GM23338 (cell line): Measurements from ENCODE around the gene C9orf40. TPM values are rescaled to one million over a fixed set of nuclear protein-coding genes. Genes with fewer than 3 reads are reported as not detected.

Source experiments
- ATAC-seq: fragments of 200-7000 bp; cut with Tn5 transposase; 3 replicates; pipeline ENCODE4 v1.9.1; 2020
- DNase-seq: peaks from one replicate; pipeline ENCODE4 v3.0.0-alpha.2; 2015; ENCODE audit warnings: low spot score
- H2AFZ ChIP-seq: fragments of 200-600 bp; sonication (generic); 2 replicates; pipeline ENCODE4 v1.8.0; 2016; ENCODE audit warnings: antibody characterized with exemption, mild to moderate bottlenecking, moderate library complexity
- H3F3A ChIP-seq: fragments of 200-600 bp; sonication (generic); replicated peaks from 2 replicates; pipeline ENCODE4 v1.8.0; 2017; ENCODE audit warnings: antibody characterized with exemption, mixed run types, low read depth
- H3K27ac ChIP-seq: fragments of 200-600 bp; sonication (generic); 2 replicates; pipeline ENCODE4 v1.6.1; 2016; ENCODE audit warnings: low read depth
- H3K27me3 ChIP-seq: fragments of 200-600 bp; sonication (generic); 2 replicates; pipeline ENCODE4 v1.8.0; 2016; ENCODE audit warnings: mild to moderate bottlenecking, mixed run types, moderate library complexity; ENCODE audit not compliant: insufficient read depth
- H3K36me3 ChIP-seq: fragments of 200-600 bp; sonication (generic); 2 replicates; pipeline ENCODE4 v1.8.0; 2016; ENCODE audit warnings: mild to moderate bottlenecking; ENCODE audit not compliant: insufficient read depth
- H3K4me1 ChIP-seq: fragments of 200-600 bp; sonication (generic); 2 replicates; pipeline ENCODE4 v1.8.0; 2016; ENCODE audit warnings: mild to moderate bottlenecking, moderate library complexity; ENCODE audit not compliant: insufficient read depth
- H3K4me2 ChIP-seq: fragments of 200-600 bp; sonication (generic); 2 replicates; pipeline ENCODE4 v1.7.1; 2017; ENCODE audit warnings: mixed run types
- H3K4me3 ChIP-seq: fragments of 200-600 bp; sonication (generic); 2 replicates; pipeline ENCODE4 v1.6.1; 2016; ENCODE audit warnings: mixed run types
- H3K79me2 ChIP-seq: fragments of 200-600 bp; sonication (generic); replicated peaks from 2 replicates; pipeline ENCODE4 v1.8.0; 2017; ENCODE audit warnings: mild to moderate bottlenecking; ENCODE audit not compliant: insufficient read depth
- H3K9me2 ChIP-seq: fragments of 200-600 bp; sonication (generic); 2 replicates; pipeline ENCODE4 v1.8.0; 2017; ENCODE audit not compliant: insufficient read depth
- H4K20me1 ChIP-seq: fragments of 200-600 bp; sonication (generic); replicated peaks from 2 replicates; pipeline ENCODE4 v1.8.0; 2017; ENCODE audit warnings: mild to moderate bottlenecking; ENCODE audit not compliant: insufficient read depth
- H3K27ac Mint-ChIP-seq: 2 replicates; pipeline ENCODE4 v1.8.0; 2020; ENCODE audit warnings: inconsistent platforms, mild to moderate bottlenecking, moderate library complexity, mixed read lengths
- H3K27me3 Mint-ChIP-seq: 3 replicates; pipeline ENCODE4 v1.8.0; 2022; ENCODE audit warnings: low read depth, mild to moderate bottlenecking, moderate library complexity, mixed read lengths, inconsistent platforms; ENCODE audit not compliant: insufficient read depth, poor library complexity
- H3K36me3 Mint-ChIP-seq: 3 replicates; pipeline ENCODE4 v1.8.0; 2021; ENCODE audit warnings: low read depth, mild to moderate bottlenecking, inconsistent platforms, moderate library complexity, mixed read lengths
- H3K4me1 Mint-ChIP-seq: 3 replicates; pipeline ENCODE4 v1.8.0; 2020; ENCODE audit warnings: mild to moderate bottlenecking, inconsistent platforms, mixed read lengths
- H3K4me3 Mint-ChIP-seq: 3 replicates; pipeline ENCODE4 v1.8.0; 2021; ENCODE audit warnings: moderate library complexity, mild to moderate bottlenecking, inconsistent platforms, mixed read lengths
- H3K9me3 Mint-ChIP-seq: 3 replicates; pipeline ENCODE4 v1.8.0; 2020; ENCODE audit warnings: moderate library complexity, mild to moderate bottlenecking, inconsistent platforms, mixed read lengths
- CREB1 ChIP-seq: fragments of 250-450 bp; sonication (Bioruptor Pico); IDR thresholded peaks from 2 replicates; pipeline ENCODE4 v1.5.0; 2020; ENCODE audit warnings: low read depth, mild to moderate bottlenecking, moderate library complexity
- CTCF ChIP-seq, 2 experiments: fragments of 200-600 bp in 1 of 2; sonication (generic) in 1 of 2; conservative IDR thresholded peaks; 2 replicates each; pipeline versions ENCODE4 v1.5.1 to v1.6.1; 2016 to 2017; ENCODE audit warnings: antibody characterized with exemption in 2 of 2, low read depth in 2 of 2, mild to moderate bottlenecking in 2 of 2, moderate library complexity in 1 of 2
- EZH2phosphoT487 ChIP-seq: fragments of 200-600 bp; sonication (generic); IDR thresholded peaks from one replicate; pipeline ENCODE4 v1.8.1; 2018; ENCODE audit warnings: antibody characterized with exemption; ENCODE audit not compliant: unreplicated experiment
- NANOG ChIP-seq: IDR thresholded peaks from 2 replicates; pipeline ENCODE4 v1.6.1; 2016; ENCODE audit warnings: antibody characterized with exemption, borderline replicate concordance
- STAT1 ChIP-seq: IDR thresholded peaks from one replicate; pipeline ENCODE4 v1.6.1; 2016; ENCODE audit warnings: antibody characterized with exemption; ENCODE audit not compliant: unreplicated experiment
- ZNF331 ChIP-seq: fragments of 250-450 bp; sonication (Bioruptor Pico); IDR thresholded peaks from 2 replicates; pipeline ENCODE4 v1.5.0; 2020; ENCODE audit warnings: low read depth, mild to moderate bottlenecking, moderate library complexity
- polyA plus RNA-seq: library from polyadenylated mRNA; unstranded; fragments of >200 nt; fragmentation: Nextera tagmentation; extraction: Ambion mirVana; gene quantifications from 2 replicates; pipeline ENCODE4 v1.2.1, GENCODE V29; 2016
- total RNA-seq: library from RNA; depleted of rRNA; stranded (reverse); fragments of >200 nt; shearing (Covaris generic); gene quantifications from 2 replicates; pipeline ENCODE4 v1.2.3, GENCODE V29; 2014
- TF ChIP-seq, protein P1 (sequence below): IDR thresholded peaks from 2 replicates; pipeline ENCODE4 v1.6.1; 2016; ENCODE audit warnings: antibody characterized with exemption
- TF ChIP-seq, protein P2 (sequence below): IDR thresholded peaks from one replicate; pipeline ENCODE4 v1.6.1; 2018; ENCODE audit warnings: antibody characterized with exemption; ENCODE audit not compliant: unreplicated experiment

C9orf40 gene
- total and polyA plus RNA-seq, 2 experiments from 2014 or later = 11.1 to 11.4 TPM

GRCh38 chr9:74948937-74949336 is 3.8 kb downstream of the C9orf40 start:
- Histone ChIP-seq H2AFZ (no peak overlapping the region), H3K4me2 (no peak overlapping the region), H3K36me3 (no peaks in the 10 kb centered on the region), H3K27me3 (no peaks in the 10 kb centered on the region), H3K4me3 (no peak overlapping the region), H3F3A (no peaks in the 10 kb centered on the region), H3K27ac (no peak overlapping the region), H3K9me2 (no peaks in the 10 kb centered on the region), H3K4me1 (peaks cover 12% of the 10 kb centered on the region; the same call in 1 of the 2 replicates), H3K79me2 (no peaks in the 10 kb centered on the region), H4K20me1 (no peaks in the 10 kb centered on the region)
- TF ChIP-seq STAT1 (no peak), EZH2phosphoT487 (no peak), CTCF (conservative IDR thresholded peaks at IDR 0.05; ENCODE audit: low read depth in 2 of 2) (no peak), ZNF331 (no peak)
- TF ChIP-seq, protein P1, sequence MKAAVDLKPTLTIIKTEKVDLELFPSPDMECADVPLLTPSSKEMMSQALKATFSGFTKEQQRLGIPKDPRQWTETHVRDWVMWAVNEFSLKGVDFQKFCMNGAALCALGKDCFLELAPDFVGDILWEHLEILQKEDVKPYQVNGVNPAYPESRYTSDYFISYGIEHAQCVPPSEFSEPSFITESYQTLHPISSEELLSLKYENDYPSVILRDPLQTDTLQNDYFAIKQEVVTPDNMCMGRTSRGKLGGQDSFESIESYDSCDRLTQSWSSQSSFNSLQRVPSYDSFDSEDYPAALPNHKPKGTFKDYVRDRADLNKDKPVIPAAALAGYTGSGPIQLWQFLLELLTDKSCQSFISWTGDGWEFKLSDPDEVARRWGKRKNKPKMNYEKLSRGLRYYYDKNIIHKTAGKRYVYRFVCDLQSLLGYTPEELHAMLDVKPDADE = no peak
- Mint-ChIP-seq H3K4me3 (no peak overlapping the region), H3K4me1 (peaks cover 11% of the 10 kb centered on the region), H3K36me3 (no peaks in the 10 kb centered on the region; the same call in 2 of the 3 replicates), H3K27ac (no peak overlapping the region), H3K9me3 (peaks cover 4% of the 10 kb centered on the region; the same call in 2 of the 3 replicates), H3K27me3 (peaks cover 10% of the 10 kb centered on the region)
- ATAC-seq = no peak
- no peak for DNase-seq

DNA sequence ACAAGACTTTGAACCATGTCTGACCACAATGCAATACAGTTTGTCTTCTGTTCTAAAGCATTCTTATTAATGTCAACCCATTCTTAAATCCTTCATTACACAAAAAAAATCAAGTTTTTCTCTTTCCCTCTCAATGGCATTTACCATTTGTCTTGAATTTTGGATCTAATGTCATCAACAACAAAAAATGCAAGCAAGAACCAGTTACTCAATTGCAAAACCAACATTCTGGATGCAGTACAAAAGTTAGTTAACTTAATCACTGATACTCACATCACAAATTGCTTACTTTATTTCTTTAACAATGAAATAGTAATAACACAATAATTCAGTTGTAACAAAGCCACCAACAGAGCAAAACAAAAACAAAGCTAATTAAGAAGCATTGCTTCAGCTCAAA is 6.0 kb downstream of the C9orf40 start:
- no peaks in the 10 kb centered on the region; the same call in 2 of the 3 replicates for H3K36me3 Mint-ChIP-seq
- Histone ChIP-seq H3K4me3 (no peak overlapping the region), H3K4me1 (peaks cover 12% of the 10 kb centered on the region; the same call in 1 of the 2 replicates), H3K79me2 (no peaks in the 10 kb centered on the region), H4K20me1 (no peaks in the 10 kb centered on the region), H3K27ac (no peak overlapping the region), H3K9me2 (no peaks in the 10 kb centered on the region), H2AFZ (no peak overlapping the region), H3K27me3 (no peaks in the 10 kb centered on the region), H3K36me3 (no peaks in the 10 kb centered on the region), H3K4me2 (no peak overlapping the region), H3F3A (no peaks in the 10 kb centered on the region)
- no peak for DNase-seq
- H3K27ac Mint-ChIP-seq = no peak overlapping the region
- no peak overlapping the region for H3K4me3 Mint-ChIP-seq
- no peak for ATAC-seq
- no peaks in the 10 kb centered on the region for H3K9me3 Mint-ChIP-seq
- H3K27me3 Mint-ChIP-seq = peaks cover 4% of the 10 kb centered on the region
- peaks cover 8% of the 10 kb centered on the region for H3K4me1 Mint-ChIP-seq
- TF ChIP-seq, protein P1 = no peak
- TF ChIP-seq, protein P2, sequence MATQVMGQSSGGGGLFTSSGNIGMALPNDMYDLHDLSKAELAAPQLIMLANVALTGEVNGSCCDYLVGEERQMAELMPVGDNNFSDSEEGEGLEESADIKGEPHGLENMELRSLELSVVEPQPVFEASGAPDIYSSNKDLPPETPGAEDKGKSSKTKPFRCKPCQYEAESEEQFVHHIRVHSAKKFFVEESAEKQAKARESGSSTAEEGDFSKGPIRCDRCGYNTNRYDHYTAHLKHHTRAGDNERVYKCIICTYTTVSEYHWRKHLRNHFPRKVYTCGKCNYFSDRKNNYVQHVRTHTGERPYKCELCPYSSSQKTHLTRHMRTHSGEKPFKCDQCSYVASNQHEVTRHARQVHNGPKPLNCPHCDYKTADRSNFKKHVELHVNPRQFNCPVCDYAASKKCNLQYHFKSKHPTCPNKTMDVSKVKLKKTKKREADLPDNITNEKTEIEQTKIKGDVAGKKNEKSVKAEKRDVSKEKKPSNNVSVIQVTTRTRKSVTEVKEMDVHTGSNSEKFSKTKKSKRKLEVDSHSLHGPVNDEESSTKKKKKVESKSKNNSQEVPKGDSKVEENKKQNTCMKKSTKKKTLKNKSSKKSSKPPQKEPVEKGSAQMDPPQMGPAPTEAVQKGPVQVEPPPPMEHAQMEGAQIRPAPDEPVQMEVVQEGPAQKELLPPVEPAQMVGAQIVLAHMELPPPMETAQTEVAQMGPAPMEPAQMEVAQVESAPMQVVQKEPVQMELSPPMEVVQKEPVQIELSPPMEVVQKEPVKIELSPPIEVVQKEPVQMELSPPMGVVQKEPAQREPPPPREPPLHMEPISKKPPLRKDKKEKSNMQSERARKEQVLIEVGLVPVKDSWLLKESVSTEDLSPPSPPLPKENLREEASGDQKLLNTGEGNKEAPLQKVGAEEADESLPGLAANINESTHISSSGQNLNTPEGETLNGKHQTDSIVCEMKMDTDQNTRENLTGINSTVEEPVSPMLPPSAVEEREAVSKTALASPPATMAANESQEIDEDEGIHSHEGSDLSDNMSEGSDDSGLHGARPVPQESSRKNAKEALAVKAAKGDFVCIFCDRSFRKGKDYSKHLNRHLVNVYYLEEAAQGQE = no peak
- TF ChIP-seq CREB1 (no peak), NANOG (no peak)
